Lower lobe of right lung (tissue), 2 donors: ENCODE results near the gene LRRFIP1. TPM values are rescaled to one million over a fixed set of nuclear protein-coding genes. Genes with fewer than 3 reads are reported as not detected.

ENCODE experiments used
- ATAC-seq, 2 donors: fragments of 200-7000 bp; cut with Tn5 transposase; one replicate each; pipeline ENCODE4 v1.9.1; 2020 to 2022; ENCODE audit warnings: mild to moderate bottlenecking in 2 of 2, moderate library complexity in 2 of 2
- DNase-seq: peaks from one replicate; pipeline ENCODE4 v3.0.0-alpha.2; 2020
- H3K27ac ChIP-seq: fragments of 200-600 bp; one replicate; pipeline ENCODE4 v1.8.0; 2022
- H3K27me3 ChIP-seq: fragments of 200-600 bp; one replicate; pipeline ENCODE4 v1.8.0; 2022; ENCODE audit warnings: low read depth
- H3K36me3 ChIP-seq: fragments of 200-600 bp; one replicate; pipeline ENCODE4 v1.8.0; 2022; ENCODE audit warnings: mild to moderate bottlenecking
- H3K4me1 ChIP-seq: fragments of 200-600 bp; one replicate; pipeline ENCODE4 v1.8.0; 2022
- H3K4me3 ChIP-seq: fragments of 200-600 bp; one replicate; pipeline ENCODE4 v1.8.0; 2022; ENCODE audit warnings: mild to moderate bottlenecking
- H3K9me3 ChIP-seq: fragments of 200-600 bp; one replicate; pipeline ENCODE4 v1.8.0; 2022
- CTCF ChIP-seq: fragments of 200-600 bp; IDR thresholded peaks from one replicate; pipeline ENCODE4 v1.8.0; 2022; ENCODE audit warnings: antibody characterized with exemption, mild to moderate bottlenecking
- intact Hi-C: fragments of 100-400 bp; cut with DNase I; formaldehyde crosslinking; loops from one replicate; pipeline ENCODE4 v1.11.0; 2022
- total RNA-seq: library from RNA; stranded (reverse); fragmentation: NEBNext Ultra II Directional; extraction: Animal tissue kit (Norgen Biotek cat#: 25700); gene quantifications from one replicate; pipeline ENCODE4 v1.2.1, GENCODE V29; 2021
- donor health status: DM: no; HTN: yes; CAD: no; lungs with severe emphysema.

LRRFIP1 gene
- total RNA-seq, 1 donor from 2014 or later, result 180 TPM

DNA sequence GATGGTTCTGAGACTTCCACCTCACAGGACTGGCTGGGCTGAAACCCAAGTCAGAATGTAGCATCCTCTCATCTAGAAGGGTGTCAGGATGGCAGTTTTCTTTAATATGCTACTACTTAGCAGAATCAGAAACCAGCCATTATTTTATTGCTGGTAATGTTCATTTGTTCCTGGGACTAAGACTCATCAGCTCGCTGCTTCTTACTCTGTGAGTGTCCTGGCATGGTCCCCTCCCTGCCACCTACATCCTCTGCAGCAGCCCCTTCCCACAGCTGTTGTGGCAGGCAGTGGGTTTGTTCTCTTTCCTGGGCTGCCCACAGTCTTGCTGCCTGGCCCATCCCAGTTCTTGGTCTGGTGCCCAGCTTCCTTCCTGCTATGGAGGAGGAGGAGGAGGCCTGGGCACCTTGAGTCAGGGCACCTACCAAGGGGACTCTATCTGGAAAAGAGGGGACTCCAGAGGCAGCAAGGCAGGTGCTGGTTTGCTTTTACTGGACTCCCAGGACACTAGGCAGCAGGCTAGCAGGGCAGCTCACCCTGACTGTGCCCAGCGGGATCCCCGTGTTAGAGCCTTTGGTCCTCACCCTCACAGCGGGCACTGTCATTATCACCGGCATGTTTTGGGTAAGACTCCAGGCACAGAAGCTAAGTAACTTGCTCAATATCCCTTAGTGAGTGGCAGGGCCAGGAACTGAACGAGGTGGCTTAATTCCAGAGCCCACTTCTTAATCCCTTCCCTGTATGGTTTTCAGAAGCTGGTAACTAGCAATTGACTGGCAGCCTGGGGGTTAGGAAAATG, 62.1 kb downstream of the LRRFIP1 start:
- Histone ChIP-seq H3K36me3 (no peaks in the 10 kb centered on the region), H3K27me3 (no peaks in the 10 kb centered on the region), H3K4me1 (peaks cover 66% of the 10 kb centered on the region), H3K27ac (peak overlapping the region; percentile 92), H3K9me3 (no peaks in the 10 kb centered on the region), H3K4me3 (no peak overlapping the region)
- TF ChIP-seq CTCF, result no peak
- intact Hi-C loops, result no loop called here
- DNase-seq (peak; percentile 80), ATAC-seq (no peak)

DNA sequence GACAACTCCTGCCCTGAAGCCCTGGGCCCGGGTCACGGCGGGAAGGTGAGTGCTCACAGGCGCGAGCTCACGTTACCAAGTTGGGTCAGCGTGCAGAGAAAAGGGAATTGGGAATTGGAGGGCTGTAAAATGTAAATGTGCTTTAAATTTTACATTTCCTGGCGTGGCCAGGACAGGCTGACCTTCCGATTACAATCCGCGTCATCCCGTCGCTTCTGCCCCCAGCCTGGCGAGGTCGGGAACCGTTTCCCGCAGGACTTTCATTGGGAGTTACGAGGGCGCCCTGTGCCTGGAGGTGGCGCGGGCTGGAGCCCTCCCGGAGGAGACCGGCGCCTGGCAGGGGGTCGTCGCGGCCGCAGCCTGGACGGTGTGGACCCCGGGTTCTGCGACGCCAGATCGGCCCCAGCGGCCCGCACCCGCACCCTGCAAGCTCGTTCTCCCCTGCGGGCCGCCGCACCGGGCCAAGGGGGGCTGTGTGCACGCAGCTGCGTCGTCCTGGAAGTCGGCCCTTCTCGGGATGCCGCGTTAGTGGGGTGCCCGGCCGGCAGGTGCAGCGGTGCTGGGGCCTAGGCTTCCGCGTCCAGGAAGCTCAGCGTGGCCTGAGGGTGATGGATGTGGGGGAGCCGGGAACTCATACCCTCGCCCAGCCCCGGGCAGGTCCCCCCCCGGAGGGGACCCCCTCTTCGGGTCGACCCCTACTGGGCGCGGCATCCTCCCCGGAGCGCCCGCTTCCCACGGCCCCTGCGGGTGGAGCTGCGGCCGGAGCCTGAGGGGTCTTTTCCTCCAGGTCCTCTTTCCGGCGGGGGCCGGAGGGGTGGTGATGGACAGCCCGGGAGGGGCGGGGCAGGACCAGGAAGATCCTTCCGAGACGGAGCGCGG, 63.9 kb downstream of the LRRFIP1 start:
- intact Hi-C loops, result no loop called here
- ATAC-seq (peak; percentile 4 to 6), DNase-seq (no peak)
- peak overlapping the region; percentile 92 for H3K27ac ChIP-seq
- no peaks in the 10 kb centered on the region for H3K27me3 ChIP-seq
- no peaks in the 10 kb centered on the region for H3K36me3 ChIP-seq
- peaks cover 82% of the 10 kb centered on the region for H3K4me1 ChIP-seq
- no peaks in the 10 kb centered on the region for H3K9me3 ChIP-seq
- peak overlapping the region; percentile 76 for H3K4me3 ChIP-seq
- TF ChIP-seq CTCF, result no peak

DNA sequence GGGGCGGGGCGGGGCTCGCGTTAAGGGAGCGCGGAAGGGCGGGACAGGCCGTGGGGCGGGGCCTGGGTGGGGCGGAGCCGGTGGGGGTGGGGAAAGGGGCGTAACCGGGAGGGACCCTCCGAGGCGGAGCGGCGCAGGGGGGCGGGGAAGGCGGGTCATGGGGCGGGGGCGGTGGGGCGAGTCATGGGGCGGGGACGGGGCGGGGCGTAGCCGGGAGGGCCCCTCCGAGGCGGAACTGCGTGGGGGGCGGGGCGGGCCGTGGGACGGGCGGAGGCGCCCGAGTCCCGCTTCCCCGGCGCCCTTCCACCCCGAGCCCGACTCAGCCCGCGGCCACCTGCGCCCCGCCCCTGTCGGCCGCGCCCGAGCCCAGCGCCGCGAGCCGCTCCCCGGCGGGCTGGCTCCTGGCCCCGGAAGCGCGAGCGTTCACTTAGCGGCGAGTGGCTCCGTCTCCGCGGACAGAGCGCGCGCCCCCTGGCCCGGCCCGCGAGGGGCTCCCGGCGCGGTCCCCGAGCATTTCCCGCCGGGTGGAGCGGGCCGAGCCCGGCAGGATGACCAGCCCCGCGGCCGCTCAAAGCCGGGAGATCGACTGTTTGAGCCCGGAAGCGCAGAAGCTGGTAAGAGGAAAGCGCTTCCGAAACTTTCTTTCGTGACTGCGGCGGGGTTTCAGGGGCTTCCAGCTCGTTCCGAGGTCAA, 64.7 kb downstream of the LRRFIP1 start:
- Histone ChIP-seq H3K9me3 (no peaks in the 10 kb centered on the region), H3K27me3 (no peaks in the 10 kb centered on the region), H3K4me3 (peak overlapping the region; percentile 83), H3K36me3 (no peaks in the 10 kb centered on the region), H3K27ac (peak overlapping the region; percentile 99), H3K4me1 (peaks cover 83% of the 10 kb centered on the region)
- intact Hi-C loops, result no loop called here
- ATAC-seq, result peak; percentile 86 to 92
- TF ChIP-seq CTCF, result no peak
- DNase-seq, result peak; percentile 99

DNA sequence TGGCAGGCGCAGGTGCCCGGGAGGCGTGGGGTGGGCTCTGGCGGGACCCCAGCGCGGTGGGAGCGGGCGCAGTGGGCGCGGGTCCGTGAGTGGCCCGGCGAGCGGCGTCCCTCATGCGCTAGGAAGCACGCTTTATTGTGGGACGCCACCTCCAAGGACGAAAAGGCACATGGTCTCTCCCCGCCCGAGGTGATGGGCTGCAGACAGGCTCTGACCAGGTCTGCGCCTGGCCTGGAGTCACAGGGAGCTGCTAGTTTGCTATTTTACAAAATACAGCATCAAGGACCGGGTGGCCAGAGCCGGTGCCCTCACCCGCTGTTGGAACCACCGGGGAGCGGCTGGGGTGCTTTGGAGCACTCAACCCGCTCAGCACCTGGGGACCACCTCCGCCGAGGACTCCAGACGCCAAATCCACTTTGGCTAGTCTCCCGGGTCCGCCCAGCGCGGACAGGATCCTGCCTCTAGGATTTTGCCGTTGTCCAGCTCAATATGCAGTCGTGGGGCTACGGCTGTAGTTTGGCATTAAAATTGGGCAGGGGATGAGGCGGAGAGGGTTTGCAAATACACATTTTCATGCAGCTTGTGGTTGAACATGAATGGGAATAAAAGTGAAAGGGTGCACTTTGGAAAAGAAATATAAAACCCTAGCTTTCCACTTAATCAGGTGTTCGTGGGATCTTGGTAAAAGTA, 65.4 kb downstream of the LRRFIP1 start:
- no peaks in the 10 kb centered on the region for H3K9me3 ChIP-seq
- peaks cover 83% of the 10 kb centered on the region for H3K4me1 ChIP-seq
- no peaks in the 10 kb centered on the region for H3K27me3 ChIP-seq
- peak overlapping the region; percentile 99 for H3K27ac ChIP-seq
- ATAC-seq (peak; percentile 0 to 13), DNase-seq (peak; percentile 66)
- peak overlapping the region; percentile 83 for H3K4me3 ChIP-seq
- TF ChIP-seq CTCF, result no peak
- intact Hi-C loops, result no loop called here
- H3K36me3 ChIP-seq, result no peaks in the 10 kb centered on the region
